ENCODE results near the gene UNC5CL.

Gene UNC5CL, protein sequence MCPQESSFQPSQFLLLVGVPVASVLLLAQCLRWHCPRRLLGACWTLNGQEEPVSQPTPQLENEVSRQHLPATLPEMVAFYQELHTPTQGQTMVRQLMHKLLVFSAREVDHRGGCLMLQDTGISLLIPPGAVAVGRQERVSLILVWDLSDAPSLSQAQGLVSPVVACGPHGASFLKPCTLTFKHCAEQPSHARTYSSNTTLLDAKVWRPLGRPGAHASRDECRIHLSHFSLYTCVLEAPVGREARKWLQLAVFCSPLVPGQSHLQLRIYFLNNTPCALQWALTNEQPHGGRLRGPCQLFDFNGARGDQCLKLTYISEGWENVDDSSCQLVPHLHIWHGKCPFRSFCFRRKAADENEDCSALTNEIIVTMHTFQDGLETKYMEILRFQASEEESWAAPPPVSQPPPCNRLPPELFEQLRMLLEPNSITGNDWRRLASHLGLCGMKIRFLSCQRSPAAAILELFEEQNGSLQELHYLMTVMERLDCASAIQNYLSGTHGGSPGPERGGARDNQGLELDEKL

DNA sequence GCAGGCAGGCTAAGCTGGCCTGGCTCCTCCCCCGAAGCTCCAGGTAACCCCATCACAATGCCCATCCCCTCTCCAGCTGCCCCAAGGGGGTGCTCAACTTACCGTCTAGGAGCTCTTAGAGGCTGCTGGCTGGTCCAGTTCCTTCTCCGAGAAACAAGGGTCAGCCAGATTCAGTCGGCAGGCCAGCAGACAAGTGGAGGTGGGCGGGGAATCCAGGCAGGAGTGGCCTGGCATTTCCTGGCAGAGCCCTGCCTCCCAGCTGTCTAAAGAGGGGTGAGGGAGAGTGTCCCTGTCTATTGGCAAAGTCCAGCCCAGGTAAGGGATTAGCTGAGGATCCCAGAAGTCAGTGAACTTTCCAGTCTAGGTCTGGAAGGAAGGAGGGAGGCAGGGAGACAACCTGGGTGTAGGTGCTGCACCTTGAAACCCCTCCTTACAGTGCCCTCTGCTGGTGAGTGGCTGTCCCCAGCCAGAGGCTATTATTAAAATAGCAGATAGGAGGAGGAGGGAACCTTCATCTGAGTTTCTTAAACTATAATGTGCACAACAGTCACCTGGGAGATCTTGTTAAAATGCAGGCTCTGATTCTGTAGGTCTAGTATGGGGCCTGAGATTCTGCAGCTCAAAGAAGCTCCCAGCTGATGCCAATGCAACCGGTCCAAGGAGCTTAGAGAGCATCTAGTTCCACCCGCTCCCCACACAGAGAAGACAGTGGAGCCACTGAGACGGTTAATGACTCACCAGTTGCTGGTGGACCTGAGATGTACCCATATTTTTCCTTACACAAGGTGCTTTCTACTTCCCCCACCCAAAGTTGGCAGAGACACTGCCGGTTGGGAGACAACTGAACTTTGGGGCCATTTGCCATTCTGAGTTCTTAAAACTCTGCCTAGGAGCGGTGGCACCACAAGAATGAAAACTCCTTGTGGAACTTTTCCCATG is at the start of gene UNC5CL:
Gene UNC5CL (minus strand): TSS at position 162 of the 939 bp plus-strand sequence. CDS start 4,147 bp downstream, outside the sequence.
- peak; percentile 61 for DNase-seq

DNA sequence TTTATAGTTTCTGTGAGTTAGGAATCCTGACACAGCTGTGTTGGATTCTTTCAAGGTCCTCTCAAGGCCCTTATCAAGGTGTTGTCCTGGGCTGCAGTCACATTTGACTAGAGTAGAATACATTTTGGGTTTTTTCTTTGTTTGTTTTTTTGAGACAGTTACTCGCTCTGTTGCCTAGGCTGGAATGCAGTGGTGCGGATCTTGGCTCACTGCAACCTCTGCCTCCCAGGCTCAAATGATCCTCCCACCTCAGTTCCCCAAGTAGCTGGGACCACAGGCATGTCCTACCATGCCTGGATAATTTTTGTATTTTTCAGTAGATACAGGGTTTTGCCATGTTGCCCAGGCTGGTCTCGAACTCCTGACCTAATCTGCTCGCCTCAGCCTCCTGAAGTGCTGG is 49.4 kb upstream of the UNC5CL start:
- DNase-seq: no peak

DNA sequence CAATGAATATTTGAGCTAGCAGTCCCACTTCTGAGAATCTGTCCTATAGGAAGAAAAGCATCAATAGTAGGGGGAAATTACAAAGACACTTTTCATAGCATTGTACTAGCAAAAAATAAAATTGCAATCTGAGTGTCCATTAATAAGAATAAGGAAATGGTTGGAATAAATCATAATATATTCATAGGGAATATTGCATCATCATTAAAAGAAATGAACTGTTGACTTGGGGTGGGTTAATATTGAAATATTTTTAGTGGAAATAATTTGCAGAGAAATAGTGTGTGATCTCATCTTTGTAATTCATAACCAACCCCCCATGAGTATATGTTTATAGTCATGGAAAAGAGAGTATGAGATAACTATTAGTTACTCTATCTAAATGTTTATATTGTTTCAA is 46.2 kb upstream of the UNC5CL start:
- no peak for DNase-seq

DNA sequence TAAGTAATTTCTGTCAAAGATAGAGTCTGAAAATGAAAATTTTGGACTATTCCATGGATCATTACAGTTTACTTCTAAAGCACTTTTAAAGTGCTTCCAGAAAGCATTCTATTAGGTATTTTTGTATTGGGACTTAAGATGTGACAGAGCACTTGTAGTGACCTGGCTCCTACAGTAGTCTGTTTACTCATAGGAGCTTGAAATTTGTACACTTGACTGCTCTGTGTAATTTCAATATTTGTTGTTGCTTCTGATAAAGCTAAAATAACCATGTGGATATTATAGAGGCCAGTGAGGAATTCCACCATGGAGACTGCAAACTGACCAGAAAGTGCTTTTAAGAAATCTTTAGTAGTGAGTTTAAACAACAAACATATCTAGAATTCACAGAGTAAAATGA is 44.1 kb upstream of the UNC5CL start:
- no peak for DNase-seq

DNA sequence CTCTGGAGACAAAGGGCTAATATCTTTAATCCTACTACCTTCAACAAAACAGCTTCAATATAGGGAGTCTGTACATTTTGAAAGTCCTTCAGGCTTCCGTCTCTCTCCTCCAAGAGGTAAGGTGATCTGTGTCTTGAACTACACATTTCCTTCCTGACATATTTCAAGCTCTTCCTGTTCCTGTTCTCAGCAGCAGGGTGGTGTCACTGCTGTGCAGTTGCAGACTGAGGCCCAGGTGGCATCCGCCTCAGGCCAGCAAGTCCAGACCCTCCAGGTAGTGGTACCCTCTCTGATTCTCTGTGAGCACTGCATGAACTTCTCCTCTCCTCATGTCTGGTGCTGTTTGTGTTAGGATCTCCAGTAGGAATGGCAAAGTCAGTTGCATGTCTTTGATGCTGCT is 41.6 kb upstream of the UNC5CL start:
- DNase-seq: no peak

DNA sequence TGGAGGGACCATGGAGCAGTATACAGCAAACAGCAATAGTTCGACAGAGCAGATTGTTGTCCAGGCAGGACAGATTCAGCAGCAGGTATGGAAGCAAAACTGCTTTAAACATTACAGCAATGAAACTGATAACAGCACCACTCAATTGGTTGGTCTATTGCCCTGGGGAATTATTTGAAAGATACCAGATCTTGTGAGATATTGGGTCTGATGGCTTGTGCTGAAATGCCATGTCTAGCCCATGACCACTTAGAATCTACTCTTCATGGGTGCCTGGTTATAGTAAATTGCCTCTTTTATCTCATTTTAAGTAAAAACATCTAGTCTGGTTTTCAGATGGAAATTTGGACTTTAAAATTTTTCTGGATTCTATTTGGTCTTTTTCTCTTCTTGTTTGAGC is 40.1 kb upstream of the UNC5CL start:
- no peak for DNase-seq

DNA sequence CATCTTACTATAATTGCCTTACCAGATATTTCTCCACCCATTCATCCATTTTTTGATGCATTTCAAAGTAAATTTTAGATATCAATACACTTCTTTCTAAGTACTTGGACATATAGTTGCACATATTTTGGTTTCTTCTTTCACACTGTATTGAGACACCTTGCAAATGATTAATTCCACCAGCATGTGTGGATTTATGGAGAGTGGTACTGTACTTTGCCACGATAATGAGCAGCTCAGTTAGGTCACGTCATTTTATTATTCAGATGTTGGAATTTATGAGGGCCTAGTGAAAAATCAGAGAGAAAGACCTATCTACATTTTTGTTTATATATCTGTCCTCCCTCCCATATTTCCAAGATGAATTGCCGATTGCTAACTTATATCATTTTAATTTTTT is 39.1 kb upstream of the UNC5CL start:
- no peak for DNase-seq

DNA sequence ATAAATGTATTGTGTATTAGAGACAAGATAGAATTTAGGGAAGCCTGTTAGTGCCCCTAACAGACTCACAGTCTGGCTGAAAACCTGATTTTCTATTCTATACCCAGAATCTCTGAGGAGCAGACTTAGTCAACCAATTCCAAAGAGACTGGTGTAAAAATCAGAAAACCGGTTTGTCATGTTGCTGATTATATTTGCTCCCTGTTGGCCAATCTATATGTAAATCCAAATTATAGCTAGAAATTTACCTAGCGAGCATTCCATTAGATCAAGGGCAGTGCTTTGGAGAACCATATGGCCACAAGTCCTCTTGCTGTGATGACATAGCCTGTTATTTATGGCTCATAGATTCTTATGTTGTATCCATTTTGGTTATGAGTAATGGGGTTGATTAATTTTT is 38.5 kb upstream of the UNC5CL start:
- no peak for DNase-seq

DNA sequence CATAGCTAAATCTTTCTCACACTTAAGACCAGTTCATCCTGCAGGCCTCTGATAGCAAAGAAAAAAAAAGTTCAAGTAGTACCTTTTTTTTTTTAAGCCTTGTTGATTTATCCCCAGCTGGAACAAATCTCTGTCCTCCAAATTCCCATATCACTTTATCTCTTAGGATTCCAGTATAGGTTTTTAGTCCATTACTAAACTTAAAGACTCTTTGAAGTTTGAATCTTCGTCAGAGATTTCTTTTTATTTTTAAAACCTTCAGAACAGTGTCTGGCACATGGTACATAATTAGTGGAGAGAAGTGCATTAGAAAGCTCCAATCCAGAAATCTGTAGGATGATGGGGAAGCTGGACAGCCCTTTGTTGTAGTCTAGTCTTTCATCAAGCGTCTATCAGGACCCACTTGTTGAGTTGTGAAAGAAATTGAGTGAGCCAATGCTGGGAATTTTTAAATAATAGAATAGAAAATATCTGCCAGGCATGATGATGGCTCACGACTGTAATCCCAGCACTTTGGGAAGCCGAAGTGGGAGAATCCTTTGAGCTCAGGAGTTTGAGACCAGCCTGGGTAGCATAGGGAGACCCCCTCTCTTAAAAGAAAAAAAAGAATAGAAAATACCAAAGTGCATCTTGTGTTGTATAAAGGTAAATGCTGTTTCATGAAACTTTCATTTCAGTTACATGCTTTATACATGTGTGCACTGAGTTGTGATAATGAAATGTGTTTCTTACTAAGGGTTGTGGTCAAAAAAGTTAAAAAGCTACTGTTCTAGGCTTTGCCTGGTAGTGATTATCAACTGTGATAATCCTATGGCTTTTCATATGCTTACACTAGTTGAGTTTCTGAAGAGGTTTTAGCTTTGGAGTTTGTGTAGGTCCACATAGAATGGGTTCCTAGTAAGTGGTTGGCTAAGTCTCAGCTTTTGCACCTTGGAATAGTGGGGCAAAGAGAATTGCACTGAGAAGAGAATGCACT is 36.9 kb upstream of the UNC5CL start:
- DNase-seq: no peak

DNA sequence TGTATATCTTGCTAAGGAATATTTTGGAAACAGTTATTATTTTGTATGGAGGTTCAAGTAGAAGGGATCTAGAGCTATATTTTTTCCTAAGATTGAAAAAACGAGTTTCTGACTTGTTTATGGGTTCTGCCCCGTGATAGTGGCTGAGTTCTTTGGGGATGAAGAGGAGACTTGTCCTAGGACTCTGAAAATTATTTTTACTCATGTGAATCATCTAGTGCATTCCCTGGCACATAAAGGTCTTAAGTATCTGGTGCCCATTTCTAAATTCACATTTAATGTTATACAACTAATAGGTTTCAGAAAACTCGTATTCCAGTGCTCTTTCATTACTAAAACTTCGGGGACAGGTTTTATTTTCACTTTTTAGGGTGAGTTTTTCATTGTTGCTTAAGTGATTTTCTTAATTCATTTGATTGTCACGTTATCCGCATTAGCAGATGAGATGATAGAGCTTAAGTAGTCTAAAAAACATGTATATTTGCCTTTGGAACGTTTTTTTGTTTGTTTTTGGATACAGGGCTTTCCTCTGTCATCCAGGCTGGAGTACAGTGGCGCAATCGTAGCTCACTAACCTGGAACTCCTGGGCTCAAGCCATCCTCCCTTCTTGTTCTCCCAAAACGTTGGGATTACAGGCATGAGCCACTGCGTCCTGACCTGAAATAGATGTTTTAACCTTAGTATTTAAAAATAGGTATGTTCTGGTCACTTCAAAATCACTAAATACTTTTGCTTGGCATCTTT is 35.8 kb upstream of the UNC5CL start:
- DNase-seq: no peak

DNA sequence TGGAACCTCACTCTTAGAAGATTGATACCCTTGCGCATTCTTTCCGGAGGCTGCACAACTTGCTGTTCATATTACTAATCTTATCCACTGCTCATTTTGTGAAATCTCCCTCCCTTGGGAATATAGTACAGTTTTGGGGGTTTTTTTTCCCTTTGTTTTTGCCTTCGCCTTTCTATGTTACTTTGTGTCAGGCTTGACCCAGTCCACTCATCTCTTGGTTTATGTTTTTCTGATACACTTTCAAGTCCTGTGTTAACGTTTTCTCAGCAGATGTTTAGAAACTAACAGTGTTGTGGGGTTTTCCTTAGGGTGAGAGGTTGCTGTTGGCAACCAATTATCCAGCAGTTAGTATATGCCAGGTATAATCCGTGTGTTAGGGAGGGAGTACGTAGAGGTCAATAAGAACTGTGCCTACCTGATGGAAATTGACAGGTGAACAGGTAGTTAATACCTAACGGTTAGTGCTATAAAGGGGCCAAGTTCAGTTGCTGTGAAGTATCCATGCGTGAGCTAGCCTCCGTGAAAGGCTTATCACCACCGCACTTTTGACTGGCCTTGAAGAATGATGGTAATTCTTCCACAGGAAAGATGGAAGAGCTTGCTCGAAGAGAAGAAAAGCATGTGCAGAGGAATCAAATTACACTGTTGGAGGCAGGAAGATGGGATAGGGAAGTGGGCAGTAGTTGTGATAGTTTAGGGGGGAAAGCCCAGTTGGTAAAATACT is 35.1 kb upstream of the UNC5CL start:
- DNase-seq: no peak

DNA sequence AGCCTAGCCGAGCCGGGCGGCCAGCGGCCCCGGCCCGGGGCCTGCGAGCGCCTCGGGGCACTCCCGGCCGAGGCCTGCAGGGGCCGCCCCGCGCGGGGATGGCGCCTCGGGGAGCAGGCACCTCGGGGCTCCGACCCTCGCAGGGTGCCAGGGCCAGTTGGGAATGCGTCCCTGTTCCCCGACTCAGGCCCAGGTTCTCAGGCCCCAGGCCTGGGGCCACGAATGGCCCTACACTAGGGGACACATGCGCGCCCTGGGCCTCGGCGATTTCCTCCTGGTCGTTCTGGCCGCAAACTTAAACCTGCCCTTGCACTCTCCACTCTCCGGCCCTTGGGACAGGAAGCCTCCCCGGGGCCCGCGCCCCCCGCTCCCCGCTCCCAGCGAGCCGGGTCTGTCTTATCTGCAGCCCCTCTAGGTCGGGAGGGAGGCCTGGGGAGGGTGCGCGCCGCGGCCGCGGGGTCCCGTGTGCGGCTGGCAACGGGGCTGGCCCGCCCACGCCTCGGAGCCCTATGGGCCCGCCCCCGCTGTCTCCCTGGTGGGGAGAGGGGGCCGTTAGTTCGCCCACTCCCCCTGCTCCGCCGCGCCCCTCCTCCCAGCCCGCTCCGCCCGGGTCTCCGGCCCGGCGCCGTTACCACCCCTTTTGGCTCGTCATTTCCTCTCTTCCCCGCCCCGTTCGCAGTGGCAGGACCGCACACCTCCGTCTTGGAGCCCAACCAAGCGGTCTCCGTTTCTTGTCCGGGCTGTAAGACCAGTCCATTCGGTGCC is 34.4 kb upstream of the UNC5CL start:
- peak; percentile 80 for DNase-seq

DNA sequence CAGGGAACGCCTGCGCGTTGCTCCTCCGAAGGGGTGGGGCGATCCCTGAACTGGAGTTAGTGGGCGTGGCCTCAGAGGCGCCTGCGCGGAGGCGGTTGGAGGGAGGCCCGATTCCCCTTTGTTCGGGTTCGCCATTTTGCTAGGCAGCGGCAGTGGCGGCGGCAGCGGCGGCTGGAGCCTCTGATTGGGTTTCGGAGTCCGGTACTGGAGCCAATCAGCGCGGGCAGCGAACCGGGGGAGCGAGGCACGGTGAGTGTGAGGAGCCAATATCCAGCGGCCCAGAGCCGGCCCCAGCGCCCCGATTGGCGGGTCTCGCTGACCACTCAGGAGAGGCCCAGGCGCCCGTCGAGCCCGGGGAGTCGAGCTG is 33.8 kb upstream of the UNC5CL start, which contains the start of gene NFYA:
Gene NFYA (plus strand): TSS at position 139 of the 367 bp plus-strand sequence. CDS start 6,116 bp downstream, outside the sequence.
- DNase-seq: no peak

DNA sequence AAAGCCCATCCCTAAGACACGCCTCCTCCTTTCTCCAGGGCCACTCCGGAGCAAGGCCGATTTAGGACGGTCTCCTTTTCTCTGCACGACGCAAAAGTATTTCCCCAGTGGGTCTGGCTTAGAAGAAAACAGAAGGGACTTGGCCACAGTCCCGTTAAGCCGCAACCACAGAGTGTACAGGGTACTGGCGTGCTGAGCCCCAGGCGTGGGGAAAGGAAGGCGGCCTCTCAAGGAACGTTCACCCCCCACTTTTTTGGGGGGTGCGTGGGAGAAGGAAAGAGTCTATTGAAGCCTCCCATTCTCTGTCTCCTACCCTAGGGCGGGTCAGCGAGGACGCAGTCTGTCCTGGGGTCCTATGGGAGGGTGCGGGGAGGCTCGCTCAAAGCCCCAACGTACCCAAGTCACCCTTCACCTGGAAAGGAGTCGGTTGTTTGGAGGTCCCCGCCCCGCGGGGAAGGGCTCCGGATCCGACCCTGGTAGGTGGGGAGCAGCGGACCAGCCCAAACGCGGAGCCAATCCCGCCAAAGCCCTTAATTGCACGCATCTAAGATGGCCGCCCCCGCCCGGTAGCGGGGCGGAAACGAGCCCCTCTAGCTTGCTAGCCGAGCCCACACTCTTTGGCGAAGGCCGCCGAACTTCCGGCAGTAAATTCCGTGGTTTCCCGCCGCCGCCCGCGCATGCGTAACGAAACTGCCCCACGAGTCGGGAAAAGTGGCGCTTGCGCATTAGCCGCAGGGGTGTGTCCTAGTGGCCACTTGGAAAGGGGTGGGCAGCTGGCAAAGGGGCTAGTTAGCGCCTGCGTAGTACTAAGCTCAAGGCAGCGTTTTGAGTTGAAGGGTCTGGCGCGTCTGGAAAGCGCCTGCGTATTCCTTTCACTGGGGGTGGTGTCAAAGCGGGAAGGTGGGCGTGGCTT is 33.2 kb upstream of the UNC5CL start, which contains the start of gene OARD1:
Gene OARD1 (minus strand): TSS at position 434 of the 913 bp plus-strand sequence. CDS start 722 bp downstream, outside the sequence.
- peak; percentile 100 for DNase-seq

DNA sequence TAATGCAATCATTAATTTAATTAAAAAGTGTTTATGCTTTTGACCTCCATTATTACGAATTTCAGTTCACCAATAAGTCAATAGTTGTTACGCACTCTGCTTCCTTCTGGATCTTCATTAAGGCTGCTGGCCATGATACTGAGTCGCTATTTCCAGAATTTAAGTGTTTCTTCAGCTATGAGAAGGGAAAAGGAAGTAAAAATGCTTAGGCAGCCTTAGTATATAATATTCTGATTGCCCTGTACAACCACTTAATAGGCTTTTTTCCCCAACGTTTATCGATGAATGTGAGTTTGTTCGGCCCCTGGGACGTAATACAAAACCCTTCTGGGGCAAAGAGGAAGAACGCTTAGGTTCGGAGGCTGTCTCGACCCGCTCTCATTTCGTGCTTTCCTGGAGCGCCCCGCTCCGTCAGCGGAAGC is 32.5 kb upstream of the UNC5CL start:
- no peak for DNase-seq

DNA sequence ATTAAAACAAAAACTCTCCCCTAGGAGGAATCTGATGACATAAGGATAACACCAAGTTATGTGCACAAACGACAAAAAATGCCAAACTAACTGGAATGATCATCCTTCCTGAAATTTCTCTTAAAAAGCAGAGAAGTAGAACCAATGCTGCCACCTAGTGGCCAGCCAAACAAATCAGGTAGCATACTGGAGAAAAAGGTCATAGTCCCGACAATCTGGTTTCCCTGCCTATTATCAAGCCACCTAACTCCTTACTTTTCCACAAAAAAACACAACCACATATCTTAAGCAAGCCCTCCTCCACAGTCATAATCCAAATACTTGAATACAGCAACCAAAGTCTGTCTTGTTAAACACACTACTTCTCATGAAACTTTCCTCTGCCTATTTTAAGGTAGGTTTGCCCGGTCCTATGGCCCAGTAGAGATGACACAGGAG is 27.9 kb upstream of the UNC5CL start:
- peak; percentile 72 for DNase-seq

DNA sequence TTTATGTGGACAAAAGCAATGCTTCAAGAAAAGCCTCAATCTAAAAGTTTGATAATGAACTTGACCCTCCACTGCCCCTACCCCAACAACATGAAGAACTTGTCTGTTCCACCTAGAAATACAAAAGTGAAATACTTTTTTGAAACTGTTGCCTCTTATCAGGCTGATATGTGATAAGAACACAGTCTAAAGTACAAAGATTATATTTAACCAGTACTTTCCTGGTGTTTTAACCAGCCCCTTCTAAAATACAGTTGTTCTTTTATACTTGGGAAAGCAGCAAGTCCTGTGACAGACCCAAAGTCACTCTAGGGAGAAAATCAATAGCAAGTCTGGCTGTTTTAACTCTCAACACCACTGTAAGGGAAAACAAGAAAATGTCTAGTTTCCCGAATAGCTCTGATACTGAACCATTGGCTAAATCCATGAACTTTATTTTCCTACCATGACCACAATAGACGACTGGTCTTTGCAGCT is 26.6 kb upstream of the UNC5CL start:
- DNase-seq: no peak

DNA sequence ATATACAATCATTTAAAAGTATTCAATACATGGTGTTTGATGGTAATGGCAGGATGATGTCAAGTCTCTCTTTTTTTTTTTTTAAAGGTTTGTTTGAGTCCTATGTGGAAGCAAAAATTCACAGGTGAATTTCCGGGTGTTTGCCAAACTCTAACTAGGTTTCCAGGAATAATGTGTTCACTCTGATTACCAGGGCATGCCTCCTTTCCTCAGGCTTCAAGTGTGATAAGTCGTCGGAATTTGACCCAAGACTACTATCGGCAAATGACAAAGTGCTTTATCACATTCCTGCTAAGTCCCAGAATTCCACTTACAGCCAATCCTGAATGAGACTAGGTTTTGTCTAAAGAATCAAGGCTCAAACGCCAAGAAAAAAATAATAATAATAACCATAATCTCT is 25.8 kb upstream of the UNC5CL start:
- DNase-seq: no peak

DNA sequence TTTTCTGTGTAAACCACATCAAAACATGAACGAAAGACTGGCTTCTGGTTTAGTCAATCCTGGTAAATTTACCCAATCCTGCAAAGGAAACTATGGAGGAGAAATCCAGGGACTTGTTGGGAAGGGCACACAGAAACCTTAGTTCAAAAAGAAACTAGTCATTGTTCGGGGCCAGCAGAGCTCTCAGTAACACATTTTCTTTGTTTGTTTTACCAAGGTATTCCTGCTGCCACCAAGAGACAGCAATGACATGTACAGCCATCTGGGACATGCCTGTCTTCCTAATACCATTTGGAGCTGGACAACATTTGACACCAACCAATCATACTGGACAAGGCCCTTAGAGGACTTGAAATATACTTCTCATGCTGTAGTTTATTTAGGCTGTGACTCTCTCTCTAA is 24.9 kb upstream of the UNC5CL start:
- DNase-seq: no peak

Measured in stimulated activated CD4-positive, alpha-beta T cell treated with anti-CD3 and anti-CD28 coated beads, Interleukin-4, amount 100 ng/mL, for 24 hours (primary cell).